Measurements from ENCODE around the gene HES1. TPM values are rescaled to one million over a fixed set of nuclear protein-coding genes. Genes with fewer than 3 reads are reported as not detected.

Gene HES1
- total RNA-seq, 1 donor from 2014 or later, result 51.6 TPM

- no peak overlapping the region for H3K27ac Mint-ChIP-seq (ENCODE audit: unreplicated experiment)
- no peak for TF ChIP-seq CTCF (IDR thresholded peaks at IDR 0.05)
- H3K4me3 Mint-ChIP-seq (ENCODE audit: unreplicated experiment), result no peak overlapping the region
- peaks cover 5% of the 10 kb centered on the region for H3K4me1 Mint-ChIP-seq (ENCODE audit: unreplicated experiment)
- H3K9me3 Mint-ChIP-seq (ENCODE audit: unreplicated experiment), result no peaks in the 10 kb centered on the region
- H3K36me3 Mint-ChIP-seq (ENCODE audit: unreplicated experiment), result no peaks in the 10 kb centered on the region
- peaks cover 67% of the 10 kb centered on the region for H3K27me3 Mint-ChIP-seq (ENCODE audit: unreplicated experiment)
- DNase-seq (ENCODE audit: extremely low spot score, unreplicated experiment), result no peak
These were observed 25.5 kb upstream of the HES1 start for GRCh38 chr3:194110483-194110882.

GRCh38 chr3:194111336-194111735 lies 24.6 kb upstream of the HES1 start:
- Mint-ChIP-seq H3K4me3 (ENCODE audit: unreplicated experiment) (no peak overlapping the region), H3K9me3 (ENCODE audit: unreplicated experiment) (no peaks in the 10 kb centered on the region), H3K4me1 (ENCODE audit: unreplicated experiment) (peaks cover 5% of the 10 kb centered on the region), H3K27me3 (ENCODE audit: unreplicated experiment) (peaks cover 63% of the 10 kb centered on the region), H3K36me3 (ENCODE audit: unreplicated experiment) (no peaks in the 10 kb centered on the region), H3K27ac (ENCODE audit: unreplicated experiment) (no peak overlapping the region)
- TF ChIP-seq CTCF (IDR thresholded peaks at IDR 0.05), result no peak
- no peak for DNase-seq (ENCODE audit: extremely low spot score, unreplicated experiment)

GRCh38 chr3:194112120-194113106 lies 23.5 kb upstream of the HES1 start:
- Mint-ChIP-seq H3K27me3 (ENCODE audit: unreplicated experiment) (peaks cover 63% of the 10 kb centered on the region), H3K36me3 (ENCODE audit: unreplicated experiment) (no peaks in the 10 kb centered on the region), H3K27ac (ENCODE audit: unreplicated experiment) (no peak overlapping the region), H3K9me3 (ENCODE audit: unreplicated experiment) (no peaks in the 10 kb centered on the region), H3K4me3 (ENCODE audit: unreplicated experiment) (no peak overlapping the region), H3K4me1 (ENCODE audit: unreplicated experiment) (peaks cover 5% of the 10 kb centered on the region)
- no peak for DNase-seq (ENCODE audit: extremely low spot score, unreplicated experiment)
- no peak for TF ChIP-seq CTCF (IDR thresholded peaks at IDR 0.05)

GRCh38 chr3:194114123-194114522 lies 21.8 kb upstream of the HES1 start:
- no peak for TF ChIP-seq CTCF (IDR thresholded peaks at IDR 0.05)
- H3K27ac Mint-ChIP-seq (ENCODE audit: unreplicated experiment), result no peak overlapping the region
- no peaks in the 10 kb centered on the region for H3K36me3 Mint-ChIP-seq (ENCODE audit: unreplicated experiment)
- no peak overlapping the region for H3K4me3 Mint-ChIP-seq (ENCODE audit: unreplicated experiment)
- no peak for DNase-seq (ENCODE audit: extremely low spot score, unreplicated experiment)
- no peaks in the 10 kb centered on the region for H3K9me3 Mint-ChIP-seq (ENCODE audit: unreplicated experiment)
- H3K4me1 Mint-ChIP-seq (ENCODE audit: unreplicated experiment), result peaks cover 5% of the 10 kb centered on the region
- peaks cover 58% of the 10 kb centered on the region for H3K27me3 Mint-ChIP-seq (ENCODE audit: unreplicated experiment)

GRCh38 chr3:194117104-194117845 lies 18.7 kb upstream of the HES1 start:
- no peaks in the 10 kb centered on the region for H3K36me3 Mint-ChIP-seq (ENCODE audit: unreplicated experiment)
- H3K4me1 Mint-ChIP-seq (ENCODE audit: unreplicated experiment), result peaks cover 5% of the 10 kb centered on the region
- H3K27ac Mint-ChIP-seq (ENCODE audit: unreplicated experiment), result no peak overlapping the region

More at GRCh38 chr3:194117104-194117845, 18.7 kb upstream of the HES1 start:
- no peak for TF ChIP-seq CTCF (IDR thresholded peaks at IDR 0.05)
- Mint-ChIP-seq H3K4me3 (ENCODE audit: unreplicated experiment) (no peak overlapping the region), H3K9me3 (ENCODE audit: unreplicated experiment) (no peaks in the 10 kb centered on the region), H3K27me3 (ENCODE audit: unreplicated experiment) (peaks cover 73% of the 10 kb centered on the region)
- no peak for DNase-seq (ENCODE audit: extremely low spot score, unreplicated experiment)
